Endothelial cell of umbilical vein (primary cell): ENCODE data around the gene SAP25. TPM values are rescaled to one million over a fixed set of nuclear protein-coding genes. Genes with fewer than 3 reads are reported as not detected.

Source experiments
- BruUV-seq: library from RNA; stranded (reverse); fragments of 400-500 nt; replicated peaks from 2 replicates; lab custom pipeline; 2021; lab: Mats Ljungman, UMichigan
- CTCF ChIA-PET: fragments of 300-600, 350-600 bp; sonication (Branson Sonifier 250); formaldehyde crosslinking; loops from one replicate; lab custom pipeline; 2021; ENCODE audit warnings: antibody characterized with exemption, inconsistent platforms; lab: Charles Lee
- POLR2A ChIA-PET: fragments of 300-600, 350-600 bp; sonication (Branson Sonifier 250); formaldehyde crosslinking; loops from one replicate; lab custom pipeline; 2021; ENCODE audit warnings: antibody characterized with exemption, inconsistent platforms; lab: Charles Lee
- DNase-seq: peaks from one replicate; pipeline ENCODE4 v3.0.0-alpha.2; 2011; ENCODE audit warnings: low read depth, low spot score
- FAIRE-seq: peaks from 2 replicates; lab custom pipeline; 2011; peaks lifted over from hg19 to GRCh38; lab: Jason Lieb, UNC
- H2AFZ ChIP-seq: 2 replicates; pipeline ENCODE4 v1.6.0; 2012; ENCODE audit warnings: low read depth, low read length, control low read depth, inconsistent platforms
- H3K27ac ChIP-seq: 2 replicates; pipeline ENCODE4 v1.5.1; 2011; ENCODE audit warnings: low read depth, mild to moderate bottlenecking, control low read depth, low read length, moderate library complexity; ENCODE audit not compliant: insufficient read depth
- H3K27me3 ChIP-seq, 2 experiments: 2 replicates each; pipeline versions ENCODE4 v1.6.0 to v1.6.1; 2011; ENCODE audit warnings: low read length in 2 of 2, mixed read lengths in 1 of 2; ENCODE audit not compliant: control insufficient read depth in 2 of 2, insufficient read depth in 2 of 2
- H3K36me3 ChIP-seq, 2 experiments: 2 replicates in 1 of 2; 3 replicates in 1 of 2; pipeline ENCODE4 v1.5.1; 2011; ENCODE audit warnings: low read length in 2 of 2, mild to moderate bottlenecking in 1 of 2, moderate library complexity in 1 of 2; ENCODE audit not compliant: control insufficient read depth in 2 of 2, insufficient read depth in 2 of 2; ENCODE audit errors: extremely low read depth in 1 of 2
- H3K4me1 ChIP-seq: 3 replicates; pipeline ENCODE4 v1.5.1; 2011; ENCODE audit warnings: mild to moderate bottlenecking, low read length; ENCODE audit not compliant: control insufficient read depth, insufficient read depth; ENCODE audit errors: extremely low read depth
- H3K4me2 ChIP-seq: 2 replicates; pipeline ENCODE4 v1.6.1; 2011; ENCODE audit warnings: low read length, control low read depth, mixed read lengths; ENCODE audit not compliant: insufficient read depth
- H3K4me3 ChIP-seq, 3 experiments: fragments of 200-600 bp in 1 of 3; sonication (generic), shearing (Covaris generic) in 1 of 3; replicated peaks in 1 of 3; 2 replicates each; pipeline ENCODE4 v1.5.1; 2011 to 2016; ENCODE audit warnings: control low read depth in 3 of 3, low read length in 3 of 3, mild to moderate bottlenecking in 2 of 3, inconsistent platforms in 1 of 3, low read depth in 1 of 3, moderate library complexity in 1 of 3; ENCODE audit not compliant: insufficient read depth in 1 of 3
- H3K79me2 ChIP-seq: 2 replicates; pipeline ENCODE4 v1.6.0; 2012; ENCODE audit warnings: low read length, inconsistent platforms; ENCODE audit not compliant: control insufficient read depth, insufficient read depth
- H3K9ac ChIP-seq: replicated peaks from 2 replicates; pipeline ENCODE3; 2011; ENCODE audit warnings: low read length, control low read depth; ENCODE audit not compliant: insufficient read depth; ENCODE audit errors: extremely low read depth
- H3K9me1 ChIP-seq: replicated peaks from 3 replicates; pipeline ENCODE4 v1.6.0; 2011; ENCODE audit warnings: mild to moderate bottlenecking, low read length; ENCODE audit not compliant: control insufficient read depth, insufficient read depth; ENCODE audit errors: extremely low read depth
- H3K9me3 ChIP-seq: replicated peaks from 2 replicates; pipeline ENCODE4 v1.5.1; 2012; ENCODE audit warnings: low read length, inconsistent platforms; ENCODE audit not compliant: control insufficient read depth, insufficient read depth
- H4K20me1 ChIP-seq: replicated peaks from 2 replicates; pipeline ENCODE3; 2011; ENCODE audit warnings: mild to moderate bottlenecking, low read length; ENCODE audit not compliant: control insufficient read depth, insufficient read depth; ENCODE audit errors: extremely low read depth
- EZH2 ChIP-seq: IDR thresholded peaks from 2 replicates; pipeline ENCODE4 v1.6.1; 2012; ENCODE audit warnings: borderline replicate concordance, low read depth, mild to moderate bottlenecking, moderate library complexity, low read length, inconsistent platforms; ENCODE audit not compliant: severe bottlenecking
- GATA2 ChIP-seq: IDR thresholded peaks from 2 replicates; pipeline ENCODE4 v1.7.0; 2011; ENCODE audit warnings: low read depth, mild to moderate bottlenecking, moderate library complexity, mixed read lengths, low read length; ENCODE audit not compliant: insufficient read length, insufficient read depth
- POLR2A ChIP-seq: IDR thresholded peaks from 2 replicates; pipeline ENCODE4 v1.6.1; 2012; ENCODE audit warnings: low read depth, mild to moderate bottlenecking, control low read depth, low read length
- dilution Hi-C: fragments of 300-500 bp; cut with MboI; formaldehyde crosslinking; loops from one replicate; pipeline ENCODE4 v1.15.0; 2019; ENCODE audit warnings: low sequenced_read_pairs; ENCODE audit not compliant: extremely low pct_ligation_motif_present
- intact Hi-C: fragments of 100-400 bp; cut with micrococcal nuclease; formaldehyde crosslinking; loops from one replicate; pipeline ENCODE4 v1.10.0; 2022
- polyA plus RNA-seq, 4 experiments: library from polyadenylated mRNA; depleted of rRNA in 3 of 4; stranded (reverse) in 3 of 4; unstranded in 1 of 4; fragments of >200 nt; gene quantifications; 2 replicates each; pipeline versions ENCODE4 v1.2.1 to v1.2.3, GENCODE V29; 2011 to 2012; ENCODE audit warnings: missing spikeins in 1 of 4
- total RNA-seq: library from RNA; stranded (reverse); gene quantifications from 2 replicates; pipeline ENCODE4 v1.2.3, GENCODE V29; 2021
- TF ChIP-seq, protein P1 (sequence below), 2 donors: IDR thresholded peaks; 1 replicate in 1 of 2; 2 replicates in 1 of 2; pipeline ENCODE4 v1.5.1; 2011; ENCODE audit warnings: low read length in 2 of 2, mild to moderate bottlenecking in 2 of 2, moderate library complexity in 2 of 2, control low read depth in 1 of 2, inconsistent platforms in 1 of 2, low read depth in 1 of 2; ENCODE audit not compliant: insufficient read depth in 1 of 2; ENCODE audit errors: extremely low read depth in 1 of 2
- TF ChIP-seq, protein P2 (sequence below): IDR thresholded peaks from 2 replicates; pipeline ENCODE4 v1.6.1; 2011; ENCODE audit not compliant: insufficient read depth, insufficient read length

Gene SAP25
- total and polyA plus RNA-seq, 2 donors (not counting 3 experiments of a cell fraction or from before 2014, with no cell fraction given): 3.2 TPM

DNA sequence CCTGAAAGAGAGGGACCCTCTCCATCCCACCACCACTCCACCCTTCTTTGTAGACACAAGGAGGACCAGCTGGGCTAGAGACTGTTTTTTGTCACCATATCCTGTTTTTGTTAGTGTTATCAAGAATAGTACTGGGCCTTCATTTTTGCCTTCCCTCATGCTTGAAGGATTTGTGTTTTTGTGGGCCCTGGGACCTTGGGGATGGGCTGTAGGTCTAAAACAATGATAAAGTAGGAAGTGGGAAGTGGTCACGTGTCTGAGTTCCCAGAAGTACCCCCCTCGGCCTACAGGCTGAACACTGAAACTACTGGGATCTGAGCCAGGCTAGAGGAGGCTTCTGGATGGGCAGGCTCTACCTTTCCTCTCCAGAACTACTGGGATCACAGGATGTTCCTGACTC lies 25.8 kb downstream of the SAP25 start:
- TF ChIP-seq EZH2 (no peak), GATA2 (no peak), POLR2A (peak; percentile 33)
- TF ChIP-seq, protein P1, sequence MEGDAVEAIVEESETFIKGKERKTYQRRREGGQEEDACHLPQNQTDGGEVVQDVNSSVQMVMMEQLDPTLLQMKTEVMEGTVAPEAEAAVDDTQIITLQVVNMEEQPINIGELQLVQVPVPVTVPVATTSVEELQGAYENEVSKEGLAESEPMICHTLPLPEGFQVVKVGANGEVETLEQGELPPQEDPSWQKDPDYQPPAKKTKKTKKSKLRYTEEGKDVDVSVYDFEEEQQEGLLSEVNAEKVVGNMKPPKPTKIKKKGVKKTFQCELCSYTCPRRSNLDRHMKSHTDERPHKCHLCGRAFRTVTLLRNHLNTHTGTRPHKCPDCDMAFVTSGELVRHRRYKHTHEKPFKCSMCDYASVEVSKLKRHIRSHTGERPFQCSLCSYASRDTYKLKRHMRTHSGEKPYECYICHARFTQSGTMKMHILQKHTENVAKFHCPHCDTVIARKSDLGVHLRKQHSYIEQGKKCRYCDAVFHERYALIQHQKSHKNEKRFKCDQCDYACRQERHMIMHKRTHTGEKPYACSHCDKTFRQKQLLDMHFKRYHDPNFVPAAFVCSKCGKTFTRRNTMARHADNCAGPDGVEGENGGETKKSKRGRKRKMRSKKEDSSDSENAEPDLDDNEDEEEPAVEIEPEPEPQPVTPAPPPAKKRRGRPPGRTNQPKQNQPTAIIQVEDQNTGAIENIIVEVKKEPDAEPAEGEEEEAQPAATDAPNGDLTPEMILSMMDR (IDR thresholded peaks at IDR 0.05; ENCODE audit: extremely low read depth in 1 of 2, insufficient read depth in 1 of 2, low read depth in 1 of 2, low read length in 2 of 2): peak in 1 of 2 donors; percentile 23
- TF ChIP-seq, protein P2, sequence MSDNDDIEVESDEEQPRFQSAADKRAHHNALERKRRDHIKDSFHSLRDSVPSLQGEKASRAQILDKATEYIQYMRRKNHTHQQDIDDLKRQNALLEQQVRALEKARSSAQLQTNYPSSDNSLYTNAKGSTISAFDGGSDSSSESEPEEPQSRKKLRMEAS: peak; percentile 52
- Histone ChIP-seq H2AFZ (peak overlapping the region; percentile 14), H3K4me3 (no peak overlapping the region), H3K4me1 (peaks cover 52% of the 10 kb centered on the region), H3K9me3 (no peaks in the 10 kb centered on the region), H3K79me2 (peaks cover 13% of the 10 kb centered on the region), H3K4me2 (no peak overlapping the region), H3K36me3 (peaks cover 8 to 10% of the 10 kb centered on the region in 2 experiments), H3K9me1 (no peaks in the 10 kb centered on the region), H3K27me3 (no peaks in the 10 kb centered on the region), H3K9ac (peak overlapping the region; percentile 66), H4K20me1 (no peaks in the 10 kb centered on the region), H3K27ac (peak overlapping the region; percentile 94)
- no TSS peak for BruUV-seq
- ChIA-PET POLR2A (interaction anchor here (1.0 to 2.0 kb wide), 4 partner anchors 12 to 119 kb away, joined by 4 to 7 read pairs (median 6); partner anchors contain the start of genes FBXO24, LRCH4 and ZCWPW1), CTCF (interaction anchor here (0.8 to 3.4 kb wide), 9 partner anchors 8 to 78 kb away, joined by 3 to 35 read pairs (median 5); partner anchors contain the start of genes AGFG2 and NYAP1)
- intact Hi-C loops: no loop called here
- FAIRE-seq (peak; percentile 92), DNase-seq (peak; percentile 73)
- dilution Hi-C loops: no loop called here
